GM18907 (cell line): ENCODE data around the gene DYNAP.

Experiments
- ATAC-seq: cut with Tn5 transposase; IDR thresholded peaks from one replicate; pipeline ENCODE4 v1.9.1; 2021; ENCODE audit warnings: mild to moderate bottlenecking, moderate library complexity; ENCODE audit not compliant: unreplicated experiment

Gene DYNAP

GRCh38 chr18:54630963-54631362 is 39.9 kb downstream of the DYNAP start:
- ATAC-seq = no peak

- no peak for ATAC-seq
These were observed 45.2 kb downstream of the DYNAP start for GRCh38 chr18:54636217-54636616.

GRCh38 chr18:54641734-54642133 is 50.7 kb downstream of the DYNAP start:
- no peak for ATAC-seq

GRCh38 chr18:54647176-54647575 is 56.1 kb downstream of the DYNAP start:
- no peak for ATAC-seq
